ENCODE results near the gene TAS2R14. TPM values are rescaled to one million over a fixed set of nuclear protein-coding genes. Genes with fewer than 3 reads are reported as not detected.

Gene TAS2R14
- polyA plus RNA-seq, 1 of the 3 experiments (the other 2 are of a cell fraction): 1.4 TPM

DNA sequence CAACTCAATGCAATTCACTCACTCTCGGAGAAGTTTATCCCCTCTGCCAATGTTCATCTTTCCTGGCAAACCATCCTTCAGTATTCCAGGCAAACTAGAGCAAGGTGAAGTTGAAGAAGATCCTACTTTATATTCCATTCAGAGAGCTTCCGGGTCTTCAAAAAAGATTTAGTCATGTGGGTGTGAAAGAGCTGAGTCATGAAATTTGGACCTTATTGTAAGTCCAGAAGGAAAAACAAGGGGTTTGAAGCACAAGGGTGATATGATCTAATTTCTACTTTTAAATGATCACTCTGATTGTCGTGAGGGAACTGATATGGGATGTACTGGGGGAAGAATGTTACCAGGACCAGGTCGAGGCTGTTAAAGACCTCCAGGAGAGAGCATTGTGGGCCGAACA is 12.8 kb downstream of the TAS2R14 start:
- H3K9me3 ChIP-seq: no peaks in the 10 kb centered on the region
- H3K36me3 ChIP-seq (replicated peaks in 1 of 2; ENCODE audit: control insufficient read depth in 1 of 2, insufficient read depth in 2 of 2, low read length in 1 of 2): no peaks in the 10 kb centered on the region
- WGBS (ENCODE audit: low lambda C conversion rate): 80% methylated on average over 5 of the region's 5 CpGs
- TF ChIP-seq, protein P1, sequence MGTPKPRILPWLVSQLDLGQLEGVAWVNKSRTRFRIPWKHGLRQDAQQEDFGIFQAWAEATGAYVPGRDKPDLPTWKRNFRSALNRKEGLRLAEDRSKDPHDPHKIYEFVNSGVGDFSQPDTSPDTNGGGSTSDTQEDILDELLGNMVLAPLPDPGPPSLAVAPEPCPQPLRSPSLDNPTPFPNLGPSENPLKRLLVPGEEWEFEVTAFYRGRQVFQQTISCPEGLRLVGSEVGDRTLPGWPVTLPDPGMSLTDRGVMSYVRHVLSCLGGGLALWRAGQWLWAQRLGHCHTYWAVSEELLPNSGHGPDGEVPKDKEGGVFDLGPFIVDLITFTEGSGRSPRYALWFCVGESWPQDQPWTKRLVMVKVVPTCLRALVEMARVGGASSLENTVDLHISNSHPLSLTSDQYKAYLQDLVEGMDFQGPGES (IDR thresholded peaks at IDR 0.05; ENCODE audit: low read depth, low read length): no peak
- TF ChIP-seq EZH2phosphoT487 (IDR thresholded peaks at IDR 0.05; ENCODE audit: borderline replicate concordance, low read depth): no peak
- no peak for TF ChIP-seq GATA2 (CRISPR knock-in tag; IDR thresholded peaks at IDR 0.05)
- no peak for TF ChIP-seq YY1 (IDR thresholded peaks at IDR 0.05; ENCODE audit: low read depth)
- no peak for TF ChIP-seq MEF2A (IDR thresholded peaks at IDR 0.05; ENCODE audit: borderline replicate concordance, low read depth)
- no peak for TF ChIP-seq MXI1 (IDR thresholded peaks at IDR 0.05; ENCODE audit: low read depth, low read length)
- no peak for TF ChIP-seq USF2 (IDR thresholded peaks at IDR 0.05; ENCODE audit: borderline replicate concordance, low read depth, low read length)
- TF ChIP-seq, protein P2, sequence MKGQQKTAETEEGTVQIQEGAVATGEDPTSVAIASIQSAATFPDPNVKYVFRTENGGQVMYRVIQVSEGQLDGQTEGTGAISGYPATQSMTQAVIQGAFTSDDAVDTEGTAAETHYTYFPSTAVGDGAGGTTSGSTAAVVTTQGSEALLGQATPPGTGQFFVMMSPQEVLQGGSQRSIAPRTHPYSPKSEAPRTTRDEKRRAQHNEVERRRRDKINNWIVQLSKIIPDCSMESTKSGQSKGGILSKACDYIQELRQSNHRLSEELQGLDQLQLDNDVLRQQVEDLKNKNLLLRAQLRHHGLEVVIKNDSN (IDR thresholded peaks at IDR 0.05; ENCODE audit: borderline replicate concordance, low read depth): no peak
- no peak for TF ChIP-seq CHD2 (IDR thresholded peaks at IDR 0.05; ENCODE audit: low read length, partially characterized antibody)
- no peak for TF ChIP-seq ZBTB33 (IDR thresholded peaks at IDR 0.05; ENCODE audit: borderline replicate concordance, low read depth)
- TF ChIP-seq ELF1 (IDR thresholded peaks at IDR 0.05): no peak
- TF ChIP-seq GABPA (IDR thresholded peaks at IDR 0.05; ENCODE audit: low read depth): no peak
- TF ChIP-seq JUND (IDR thresholded peaks at IDR 0.05): no peak
- no peak for TF ChIP-seq FOXJ3 (CRISPR knock-in tag; IDR thresholded peaks at IDR 0.05)
- H3K9me2 ChIP-seq: no peaks in the 10 kb centered on the region
- H3K27ac ChIP-seq (ENCODE audit: low read depth in 2 of 2, low read length in 1 of 2): no peak overlapping the region
- ChIA-PET CTCF (no interaction called here), POLR2A (interaction anchor here (1.1 kb wide), 1 partner anchor 245 kb away, joined by 3 read pairs; no protein-coding TSS in a partner anchor)
- no peaks in the 10 kb centered on the region for H4K20me1 ChIP-seq (ENCODE audit: insufficient read depth)
- no peaks in the 10 kb centered on the region for H3K27me3 ChIP-seq (ENCODE audit: insufficient read depth)
- H3K9ac ChIP-seq: no peak overlapping the region
- H3K4me1 ChIP-seq (ENCODE audit: control insufficient read depth in 1 of 2, insufficient read depth in 2 of 2, low read depth in 1 of 2, low read length in 1 of 2): no peaks in the 10 kb centered on the region
- no peaks in the 10 kb centered on the region for H3K79me2 ChIP-seq (ENCODE audit: insufficient read depth)
- no peak overlapping the region for H3K4me2 ChIP-seq
- H3F3A ChIP-seq (replicated peaks; ENCODE audit: insufficient read depth): no peaks in the 10 kb centered on the region
- no peak overlapping the region for H3K4me3 ChIP-seq (ENCODE audit: low read depth in 2 of 2, low read length in 1 of 2)
- DNase-seq: no peak
- no peak overlapping the region for H2AFZ ChIP-seq (ENCODE audit: low read depth)

Measured in SK-N-SH (cell line).